ENCODE data around the gene CD164.
A peak's percentile ranks its signal among the peaks of the same experiment; 100 is the strongest.
"Not testable (repeated sequence)": the region's sequence is repeated elsewhere in the genome, so short reads cannot be mapped to it uniquely, and the experiment has no call there.

Gene CD164

GRCh38 chr6:109374326-109374892 lies 7.9 kb downstream of the CD164 start:
- DNase-seq: no peak

DNA sequence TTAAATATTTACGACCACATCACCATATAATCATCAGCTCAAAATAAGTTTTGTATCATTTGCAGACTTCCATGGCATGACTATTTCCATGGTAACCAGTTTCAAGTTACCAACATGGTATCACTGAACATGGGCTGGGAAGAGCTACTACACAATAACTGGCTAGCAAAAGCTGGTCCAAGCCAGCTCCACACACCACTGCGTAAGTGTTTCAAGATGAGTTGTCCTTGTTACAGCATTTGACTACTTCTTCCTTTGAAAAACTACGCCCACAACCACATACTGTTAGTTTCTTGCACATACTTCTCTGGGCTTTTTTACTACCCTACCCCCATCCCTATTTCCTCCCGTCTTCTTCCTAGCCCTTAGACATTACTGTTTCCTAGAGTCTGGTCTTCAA lies 8.5 kb downstream of the CD164 start:
- DNase-seq: no peak

GRCh38 chr6:109373331-109373730 lies 8.9 kb downstream of the CD164 start:
- DNase-seq: peak in 1 of 3 experiments; percentile 10

- no peak for DNase-seq
These were observed 10.1 kb downstream of the CD164 start for GRCh38 chr6:109372130-109372529.

GRCh38 chr6:109370792-109371191 lies 11.5 kb downstream of the CD164 start:
- DNase-seq: no peak

GRCh38 chr6:109370336-109370735 lies 11.9 kb downstream of the CD164 start:
- no peak for DNase-seq

DNA sequence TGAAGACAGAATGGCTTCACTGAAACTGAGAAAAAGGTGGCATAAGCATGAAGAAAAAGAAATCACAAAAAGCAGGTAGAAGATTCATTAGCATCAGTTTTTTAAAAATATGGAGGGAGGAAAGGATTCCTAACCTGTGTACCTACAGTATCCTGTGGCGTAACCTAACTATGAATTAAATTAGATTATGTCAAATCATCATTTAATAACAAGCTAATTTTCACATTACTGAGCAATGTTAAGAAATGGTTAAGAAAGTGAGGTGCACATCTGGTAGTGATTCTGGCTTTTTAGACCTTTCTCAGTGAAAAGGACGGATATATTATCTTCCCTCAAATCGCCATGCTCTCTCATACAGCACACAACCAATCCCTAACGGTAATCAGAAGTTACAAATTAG lies 12.5 kb downstream of the CD164 start:
- DNase-seq: no peak

DNA sequence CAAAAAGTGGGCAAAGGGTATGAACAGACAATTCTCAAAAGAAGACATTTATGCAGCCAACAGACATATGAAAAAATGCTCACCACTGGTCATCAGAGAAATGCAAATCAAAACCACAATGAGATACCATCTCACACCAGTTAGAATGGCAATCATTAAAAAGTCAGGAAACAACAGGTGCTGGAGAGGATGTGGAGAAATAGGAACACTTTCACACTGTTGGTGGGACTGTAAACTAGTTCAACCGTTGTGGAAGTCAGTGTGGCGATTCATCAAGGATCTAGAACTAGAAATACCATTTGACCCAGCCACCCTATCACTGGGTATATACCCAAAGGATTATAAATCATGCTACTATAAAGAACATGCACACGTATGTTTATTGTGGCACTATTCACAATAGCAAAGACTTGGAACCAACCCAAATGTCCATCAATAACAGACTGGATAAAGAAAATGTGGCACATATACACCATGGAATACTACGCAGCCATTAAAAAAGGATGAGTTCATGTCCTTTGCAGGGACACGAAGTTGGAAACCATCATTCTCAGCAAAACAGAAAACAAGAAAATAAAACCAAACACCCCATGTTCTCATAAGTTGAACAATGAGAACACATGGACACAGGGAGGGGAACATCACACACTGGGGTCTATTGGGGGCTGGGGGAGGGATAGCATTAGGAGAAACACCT lies 17.7 kb downstream of the CD164 start:
- DNase-seq: not testable (repeated sequence)

- no peak for DNase-seq
These were observed 18.5 kb downstream of the CD164 start for GRCh38 chr6:109363753-109364152.

GRCh38 chr6:109362102-109362884 lies 20.0 kb downstream of the CD164 start:
- no peak for DNase-seq

DNA sequence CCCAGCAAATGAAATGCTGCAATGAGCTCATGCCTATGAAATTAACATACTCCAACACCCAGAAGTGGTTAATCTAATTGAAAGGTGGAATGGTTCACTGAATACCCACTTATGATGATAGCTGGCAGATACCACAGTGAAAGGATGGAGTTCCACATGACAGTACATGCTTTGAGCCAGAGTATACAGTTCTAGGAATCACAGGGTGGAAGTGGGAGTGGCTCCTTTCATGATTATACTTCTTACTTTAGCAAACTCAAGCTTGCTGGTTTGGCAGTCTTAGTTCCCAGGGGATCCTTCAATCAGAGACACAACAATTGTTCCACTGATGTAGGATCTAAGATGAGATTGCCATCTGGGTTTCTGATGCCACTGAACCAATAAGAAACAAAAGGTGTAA lies 21.5 kb downstream of the CD164 start:
- no peak for DNase-seq

- no peak for DNase-seq
These were observed 22.0 kb downstream of the CD164 start for GRCh38 chr6:109360281-109360680.

GRCh38 chr6:109359248-109359647 lies 23.0 kb downstream of the CD164 start:
- no peak for DNase-seq

- no peak for DNase-seq
These were observed 24.1 kb downstream of the CD164 start for GRCh38 chr6:109358204-109358603.

- DNase-seq: no peak
These were observed 26.0 kb downstream of the CD164 start for GRCh38 chr6:109356237-109356636.

DNA sequence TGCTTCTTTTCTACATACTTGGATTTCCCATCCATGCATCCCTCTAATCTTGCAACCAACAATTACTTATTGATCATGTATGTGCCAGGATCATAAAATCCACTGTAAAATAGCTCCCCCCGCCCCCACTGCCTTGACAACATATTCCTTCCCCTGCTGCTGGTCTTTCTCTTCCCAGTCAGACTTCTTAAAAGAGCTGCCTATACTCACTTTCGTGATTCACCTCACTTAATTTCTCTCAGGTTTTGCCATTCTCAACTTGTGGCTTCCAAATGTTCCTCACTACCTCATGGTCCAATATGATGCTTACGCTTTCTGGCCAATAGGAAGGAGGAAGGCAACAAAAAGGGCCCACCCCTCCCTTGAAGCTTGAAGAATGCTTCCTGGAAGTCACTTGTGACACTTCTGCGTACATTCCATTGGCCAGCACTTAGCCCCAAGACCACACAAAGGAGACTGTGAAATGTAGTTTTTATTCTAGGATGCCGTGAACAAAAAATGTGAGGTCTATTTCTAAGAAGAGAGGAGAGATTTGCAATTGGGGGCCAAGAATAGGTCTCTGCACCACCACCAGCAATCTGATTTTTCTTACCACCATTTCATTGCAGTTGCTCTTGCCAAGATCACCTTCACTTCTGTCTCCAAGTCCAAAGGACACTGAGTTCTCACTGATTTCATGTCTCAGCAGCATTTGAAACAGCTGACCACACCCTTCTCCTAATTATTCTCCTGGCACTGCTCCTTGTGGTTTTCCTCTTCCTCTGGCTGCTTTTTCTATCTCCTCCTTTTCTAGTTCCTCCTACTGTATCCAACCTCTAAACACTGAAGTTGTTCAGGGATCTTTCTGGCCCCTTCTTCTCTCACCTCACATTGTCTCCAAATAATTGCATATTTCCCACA lies 30.8 kb downstream of the CD164 start:
- DNase-seq: no peak

GRCh38 chr6:109349419-109349987 lies 32.8 kb downstream of the CD164 start:
- peak; percentile 22 to 72 (median 27) for DNase-seq

DNA sequence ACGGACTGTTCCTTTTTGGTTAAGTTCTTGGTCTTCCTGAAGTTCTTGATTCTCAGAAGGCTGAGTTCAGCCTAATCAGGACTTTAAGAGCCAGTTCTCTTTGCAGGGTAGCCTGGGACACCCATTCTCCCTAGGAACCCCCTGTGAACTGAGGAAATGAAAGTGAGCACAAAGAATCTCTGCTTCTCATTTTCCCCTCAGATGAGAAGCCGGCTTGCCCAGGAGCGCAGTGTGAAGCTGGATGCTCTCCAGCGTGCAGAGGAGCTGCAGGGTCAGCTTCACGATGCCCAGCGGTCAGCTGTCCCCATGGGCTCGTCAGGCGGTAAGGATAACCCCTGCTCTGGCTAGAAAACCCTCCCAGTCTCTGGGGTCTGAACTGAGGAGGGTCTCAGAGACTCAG lies 34.0 kb downstream of the CD164 start:
- no peak for DNase-seq

DNA sequence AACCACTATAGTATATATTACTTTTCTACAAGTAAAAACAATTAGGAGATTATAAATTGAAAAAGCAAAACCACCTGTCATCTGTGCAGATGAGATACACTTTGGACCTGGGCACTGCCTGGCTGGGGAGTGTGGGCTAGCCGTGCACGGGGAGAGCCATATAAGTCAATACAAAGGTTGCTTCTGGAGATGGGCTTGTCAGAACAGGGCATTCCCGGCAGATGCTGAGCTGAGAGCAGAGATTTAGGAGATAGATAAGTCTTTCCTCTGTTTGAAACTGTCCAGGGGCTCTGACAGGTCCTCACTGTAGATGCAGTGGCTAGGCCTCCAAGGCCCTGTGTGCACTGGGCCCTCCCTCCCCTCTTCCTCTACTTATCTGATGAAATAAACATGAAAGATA lies 34.5 kb downstream of the CD164 start:
- no peak for DNase-seq

GRCh38 chr6:109345986-109346385 lies 36.3 kb downstream of the CD164 start:
- no peak for DNase-seq

DNA sequence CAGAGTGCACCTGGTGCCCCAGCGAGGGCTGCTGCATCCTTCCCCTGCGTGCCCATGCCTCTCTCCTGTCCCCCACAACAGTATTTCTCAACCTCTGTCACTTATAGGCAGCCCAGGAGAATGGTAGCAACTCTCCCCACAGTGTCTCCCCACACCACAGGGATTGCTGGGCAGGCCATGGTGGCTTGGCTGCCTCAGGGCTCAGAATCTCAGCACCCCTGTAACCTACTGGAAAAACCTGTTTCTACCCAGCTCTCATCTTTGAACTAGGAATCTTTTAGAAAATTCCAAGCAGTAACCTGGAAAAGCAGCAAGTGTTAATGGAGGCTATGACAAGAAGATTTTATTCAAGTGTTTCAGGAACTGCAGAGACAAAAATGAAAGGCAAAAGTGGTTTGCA lies 38.0 kb downstream of the CD164 start:
- DNase-seq: peak in 1 of 3 experiments; percentile 26

DNA sequence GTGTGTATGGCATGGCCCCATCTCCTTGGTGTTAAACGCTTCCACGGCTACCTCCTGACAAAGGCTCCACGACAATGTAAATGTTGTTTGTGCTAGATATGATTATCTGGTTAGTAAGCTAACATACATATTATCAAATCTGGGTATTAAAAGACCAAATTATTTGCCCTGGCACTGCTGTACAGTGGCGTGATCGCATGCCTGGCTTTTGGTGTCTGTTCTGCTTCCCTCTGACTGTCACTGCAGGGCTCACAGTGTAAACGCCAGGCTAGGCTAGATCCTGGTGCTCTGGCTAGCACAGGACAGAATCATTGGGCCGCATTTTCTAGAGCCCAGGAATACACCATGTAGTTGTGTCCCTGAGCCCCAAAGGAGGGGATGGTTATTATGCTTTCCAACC lies 38.7 kb downstream of the CD164 start:
- no peak for DNase-seq

DNA sequence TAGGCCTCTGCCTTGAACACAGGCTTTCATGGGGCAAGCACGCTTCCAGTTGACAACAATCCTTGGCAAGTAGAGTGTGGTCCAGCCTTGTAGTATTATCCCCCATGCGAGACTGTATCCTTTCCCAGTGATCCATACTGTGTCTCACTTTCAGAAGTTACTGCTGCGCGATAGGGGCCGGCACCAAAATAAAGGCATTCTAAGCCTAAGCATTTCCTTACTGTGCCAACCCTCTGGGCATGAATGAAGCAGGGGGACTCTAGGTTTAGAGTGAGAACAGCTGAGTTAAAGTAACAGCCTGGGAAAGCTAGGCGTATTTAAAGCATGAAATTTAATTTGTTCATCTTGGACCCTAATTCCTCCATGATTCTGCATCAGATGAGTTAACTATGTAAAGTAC lies 39.4 kb downstream of the CD164 start:
- no peak for DNase-seq

Measured in NCI-H1417 (cell line).